ENCODE results near the gene LYAR.

Gene LYAR

GRCh38 chr4:4315461-4316149 lies 25.7 kb upstream of the LYAR start:
- DNase-seq: no peak

- DNase-seq: no peak
These were observed 21.2 kb upstream of the LYAR start for GRCh38 chr4:4311193-4311592.

- DNase-seq: no peak
These were observed 19.0 kb upstream of the LYAR start for GRCh38 chr4:4308800-4309441.

DNA sequence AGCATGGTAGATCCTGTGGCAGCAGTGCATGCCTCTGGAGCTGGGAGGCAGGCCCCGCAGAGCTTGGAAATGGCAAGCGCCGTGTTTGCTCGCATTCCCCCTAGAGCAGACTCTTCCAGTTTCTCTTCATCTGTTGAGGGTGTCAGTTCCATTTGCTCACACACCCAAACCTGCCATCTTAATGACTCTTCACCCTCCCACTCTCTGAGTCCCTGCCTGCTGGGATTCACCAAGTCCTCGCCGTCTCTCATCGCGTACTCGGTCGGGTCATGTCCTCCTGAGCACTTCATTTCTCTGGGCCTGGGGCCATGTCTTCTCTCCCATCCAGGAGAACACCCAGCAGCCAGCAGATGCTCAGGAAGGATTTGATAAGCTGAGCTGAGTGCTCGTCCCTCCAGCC lies 17.0 kb upstream of the LYAR start:
- DNase-seq: no peak

DNA sequence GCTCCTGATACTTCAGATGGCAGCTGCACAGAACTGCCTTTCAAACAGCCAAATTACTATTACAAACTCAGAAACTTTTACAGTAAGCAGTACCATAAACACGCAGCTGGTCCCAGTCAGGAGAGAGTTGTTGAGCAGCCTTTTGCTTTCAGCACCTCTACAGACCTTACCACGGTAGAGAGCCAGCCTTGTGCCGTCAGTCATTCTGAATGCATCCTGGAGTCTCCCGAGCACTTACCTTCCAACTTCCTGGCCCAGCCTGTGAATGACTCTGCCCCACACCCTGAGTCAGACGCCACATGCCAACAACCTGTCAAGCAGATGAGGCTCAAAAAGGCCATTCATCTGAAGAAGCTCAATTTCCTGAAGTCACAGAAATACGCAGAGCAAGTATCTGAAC lies 12.5 kb upstream of the LYAR start:
- DNase-seq: no peak

DNA sequence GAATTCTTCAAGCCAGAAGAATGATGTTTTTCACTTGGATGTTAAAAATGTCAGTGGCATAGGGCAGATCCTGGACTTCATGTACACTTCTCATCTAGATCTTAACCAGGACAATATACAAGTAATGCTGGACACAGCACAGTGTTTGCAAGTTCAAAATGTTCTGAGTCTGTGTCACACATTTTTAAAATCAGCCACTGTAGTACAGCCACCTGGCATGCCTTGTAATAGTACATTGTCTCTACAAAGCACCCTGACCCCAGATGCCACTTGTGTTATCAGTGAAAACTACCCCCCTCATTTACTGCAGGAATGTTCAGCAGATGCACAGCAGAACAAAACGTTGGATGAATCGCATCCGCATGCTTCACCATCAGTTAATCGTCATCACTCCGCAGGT lies 12.0 kb upstream of the LYAR start:
- DNase-seq: no peak

GRCh38 chr4:4299006-4299405 lies 9.1 kb upstream of the LYAR start:
- no peak for DNase-seq

DNA sequence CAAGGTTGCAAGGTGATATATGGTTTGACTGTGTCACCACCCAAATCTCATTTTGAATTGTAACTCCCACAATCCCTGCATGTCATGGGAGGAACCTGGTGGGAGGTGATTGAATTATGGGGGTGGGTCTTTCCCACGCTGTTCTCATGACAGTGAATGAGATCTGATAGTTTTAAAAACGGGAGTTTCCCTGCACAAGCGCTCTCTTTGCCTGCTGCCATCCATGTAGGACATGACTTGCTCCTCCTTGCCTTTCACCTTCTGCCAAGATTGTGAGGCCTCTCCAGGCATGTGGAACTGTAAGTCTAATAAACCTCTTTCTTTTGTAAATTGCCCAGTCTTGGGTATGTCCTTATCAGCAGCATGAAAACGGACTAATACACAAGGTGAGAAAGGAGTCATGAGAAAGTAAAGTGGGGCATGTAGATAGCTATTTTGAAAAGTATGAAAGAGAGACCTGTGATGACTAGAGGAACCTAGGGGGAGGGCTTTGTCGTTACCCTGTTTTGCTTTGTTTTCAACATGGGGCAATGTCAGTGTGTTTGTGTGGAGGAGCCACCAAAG lies 6.4 kb upstream of the LYAR start:
- DNase-seq: no peak

GRCh38 chr4:4293279-4293678 lies 3.3 kb upstream of the LYAR start:
- DNase-seq: no peak

GRCh38 chr4:4289597-4289940 lies 385 bp downstream of the LYAR start:
- DNase-seq: no peak

- DNase-seq: no peak
These were observed 899 bp downstream of the LYAR start for GRCh38 chr4:4289055-4289454.

DNA sequence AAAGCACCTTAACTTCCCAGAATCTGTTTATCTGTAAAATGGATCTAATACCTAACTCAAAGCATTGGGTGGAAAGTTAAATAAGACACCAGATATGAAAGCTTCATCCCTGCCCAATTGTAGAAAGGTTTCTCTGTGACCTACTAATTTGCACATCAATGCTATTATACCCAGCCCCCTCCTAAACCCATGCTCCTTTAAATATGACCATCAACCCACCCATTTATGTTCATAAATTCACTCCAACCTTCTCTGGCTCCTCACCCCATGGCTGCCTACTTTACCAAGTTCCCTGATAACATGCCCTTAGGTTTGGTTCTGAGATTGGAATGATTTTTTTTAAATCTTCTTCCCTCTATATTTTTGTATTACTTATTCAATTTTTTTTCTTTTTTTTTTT lies 1.9 kb downstream of the LYAR start:
- DNase-seq: no peak

- DNase-seq: no peak
These were observed 4.9 kb downstream of the LYAR start for GRCh38 chr4:4284827-4285618.

DNA sequence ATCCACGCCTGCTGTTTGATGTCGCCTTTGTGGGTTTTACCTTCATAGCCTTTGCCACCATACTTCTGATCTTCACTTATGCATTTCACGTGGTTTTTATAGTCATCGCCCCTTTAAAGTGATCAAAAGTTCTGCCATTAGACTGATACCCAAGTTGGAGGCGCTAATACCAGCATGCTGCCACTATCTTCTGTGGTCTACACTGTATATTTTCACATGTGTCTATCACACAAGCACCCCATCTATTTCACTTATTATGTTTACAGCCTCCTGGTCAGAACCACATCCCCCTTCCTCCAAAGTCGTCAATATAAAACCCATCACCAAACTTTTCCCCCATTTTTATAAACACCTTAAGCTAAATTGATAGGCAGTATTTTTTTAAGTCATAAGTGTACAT lies 8.2 kb downstream of the LYAR start:
- no peak for DNase-seq

DNA sequence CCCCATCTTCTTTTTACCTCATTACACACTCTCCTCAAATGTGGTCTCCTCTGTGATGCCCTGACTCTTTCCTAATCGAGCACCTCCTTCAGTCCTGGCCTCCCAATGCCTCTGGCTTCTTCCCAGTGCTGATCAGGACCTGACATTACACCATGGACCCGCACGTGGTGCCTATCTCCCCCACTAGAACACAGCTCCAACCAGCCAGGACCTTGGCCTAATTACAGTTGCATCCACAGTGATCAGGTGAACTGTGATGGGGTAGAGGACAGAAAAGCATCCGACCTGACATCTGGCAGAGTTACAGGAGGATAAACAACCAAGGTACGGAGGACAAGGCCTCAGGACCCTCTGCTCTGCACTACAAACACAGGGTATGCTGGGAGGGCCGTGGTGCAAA lies 12.4 kb downstream of the LYAR start:
- DNase-seq: no peak

DNA sequence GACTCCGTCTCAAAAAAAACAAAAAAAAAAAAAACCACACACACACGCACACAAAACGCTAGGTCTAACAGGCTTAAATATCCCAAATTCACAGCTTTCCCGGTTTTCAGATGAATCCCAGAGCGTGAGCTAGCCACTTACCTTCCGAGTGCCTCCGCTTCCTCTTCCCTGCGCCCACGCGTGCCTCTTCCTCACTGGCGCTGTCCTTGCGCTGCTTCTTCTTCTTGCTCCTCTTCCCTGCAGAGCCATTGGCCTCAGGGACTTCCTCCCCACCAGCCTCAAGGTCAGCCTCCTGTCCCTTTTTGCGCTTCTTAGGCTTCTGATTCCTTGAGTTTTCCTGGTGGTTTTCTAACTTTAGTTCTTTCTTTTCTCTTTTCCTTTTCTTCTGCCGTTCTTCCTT lies 15.7 kb downstream of the LYAR start:
- DNase-seq: no peak

- DNase-seq: no peak
These were observed 18.0 kb downstream of the LYAR start for GRCh38 chr4:4271912-4272311.

DNA sequence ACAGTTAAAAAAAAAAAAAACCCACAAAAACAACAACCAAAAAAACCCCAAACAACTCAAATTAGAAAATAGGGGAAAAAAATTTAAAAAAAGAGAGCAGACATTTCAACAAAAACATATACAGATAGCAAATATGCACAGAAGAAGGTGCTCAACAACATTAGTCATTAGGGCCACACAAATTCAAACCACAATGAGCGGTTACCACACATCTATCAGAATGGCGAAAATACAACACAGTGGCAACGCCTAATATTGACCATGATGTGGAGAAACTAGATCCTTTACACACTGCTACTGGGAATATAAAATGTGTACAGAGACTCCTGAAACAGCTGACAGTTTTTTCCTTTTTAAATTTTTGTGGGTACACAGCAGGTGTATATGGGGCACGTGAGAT lies 19.4 kb downstream of the LYAR start:
- DNase-seq: peak in 1 of 2 donors; percentile 21

GRCh38 chr4:4269856-4270255 lies 20.1 kb downstream of the LYAR start:
- peak; percentile 68 to 69 for DNase-seq

GRCh38 chr4:4269331-4269731 lies 20.6 kb downstream of the LYAR start:
- peak; percentile 51 to 71 for DNase-seq

DNA sequence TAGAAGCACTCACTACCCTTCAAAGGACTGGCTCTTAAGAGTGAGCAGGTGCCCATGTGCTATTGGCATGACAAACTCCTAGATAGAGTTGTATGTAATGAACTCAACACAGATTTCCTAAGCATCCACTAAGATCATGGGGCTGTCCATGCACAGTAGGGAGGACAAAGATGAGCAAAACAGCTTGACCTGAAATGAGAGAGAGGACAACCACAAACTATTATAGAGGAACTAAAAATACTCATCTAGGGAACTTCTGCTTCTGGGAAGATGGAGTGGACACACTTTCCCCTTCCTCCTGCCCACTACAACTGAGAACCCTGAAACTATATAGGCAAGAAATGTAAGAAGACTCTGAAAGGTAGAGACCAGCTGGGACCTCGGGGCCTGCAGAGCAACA lies 21.2 kb downstream of the LYAR start:
- DNase-seq: no peak

GRCh38 chr4:4267981-4268380 lies 22.0 kb downstream of the LYAR start:
- peak in 1 of 2 donors; percentile 30 for DNase-seq

GRCh38 chr4:4260185-4260751 lies 29.7 kb downstream of the LYAR start:
- DNase-seq: peak; percentile 7 to 78

Data from CD4-positive, alpha-beta T cell treated with Interleukin-1 beta for 1 hour (primary cell).